HuH-7 (cell line): ENCODE results near the gene RPS6KA6.

Source experiments
- DNase-seq: peaks from one replicate; pipeline ENCODE4 v3.0.0; 2011; ENCODE audit warnings: low spot score

The RPS6KA6 gene

DNA sequence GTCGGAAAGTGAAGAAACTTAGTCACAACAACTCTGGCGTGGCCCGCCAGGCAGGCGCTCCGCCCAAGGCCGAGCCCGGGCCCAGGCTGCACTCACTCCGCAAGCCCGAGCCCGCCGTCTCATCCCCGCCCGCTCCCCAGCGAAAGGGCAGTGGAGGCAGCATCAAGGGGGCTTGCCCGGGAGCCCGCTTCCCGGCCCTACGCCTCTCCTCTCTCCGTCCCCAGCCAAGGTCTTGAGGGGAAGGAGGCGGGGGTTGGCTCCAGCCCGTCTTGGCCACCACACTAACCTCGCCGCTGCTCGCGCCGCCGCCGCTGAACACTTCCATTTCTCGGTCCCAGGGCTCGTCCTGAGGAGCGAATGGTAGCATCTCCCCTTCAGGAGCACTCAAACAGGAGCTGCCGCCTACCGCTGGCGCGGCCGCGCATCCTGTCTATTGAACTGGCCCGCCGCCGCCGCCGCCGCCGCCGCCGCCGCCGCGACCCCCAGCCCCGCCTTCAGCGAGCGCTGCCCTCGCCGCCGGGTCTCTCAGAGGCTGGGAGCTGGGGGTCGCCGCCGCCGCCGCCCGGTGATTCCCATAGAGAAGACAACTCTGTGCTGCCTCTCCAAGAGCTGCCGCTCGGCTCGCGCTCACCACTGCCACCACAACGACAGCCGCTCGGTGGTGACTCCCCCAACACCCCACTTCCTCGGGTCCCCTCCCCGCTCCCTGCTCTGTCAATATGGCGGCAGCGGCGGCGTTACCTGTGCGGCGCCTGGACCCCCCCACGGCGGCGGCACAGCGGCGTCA, at the start of gene RPS6KA6:
TSS of gene RPS6KA6 (minus strand) at position 667 of the 787 bp plus-strand sequence. CDS start at position 367, 300 bp downstream.
- no peak for DNase-seq

- DNase-seq = no peak
Observed at GRCh38 chrX:84224741-84225140, 36.7 kb upstream of the RPS6KA6 start.

GRCh38 chrX:84223261-84223660, 35.3 kb upstream of the RPS6KA6 start:
- no peak for DNase-seq

DNA sequence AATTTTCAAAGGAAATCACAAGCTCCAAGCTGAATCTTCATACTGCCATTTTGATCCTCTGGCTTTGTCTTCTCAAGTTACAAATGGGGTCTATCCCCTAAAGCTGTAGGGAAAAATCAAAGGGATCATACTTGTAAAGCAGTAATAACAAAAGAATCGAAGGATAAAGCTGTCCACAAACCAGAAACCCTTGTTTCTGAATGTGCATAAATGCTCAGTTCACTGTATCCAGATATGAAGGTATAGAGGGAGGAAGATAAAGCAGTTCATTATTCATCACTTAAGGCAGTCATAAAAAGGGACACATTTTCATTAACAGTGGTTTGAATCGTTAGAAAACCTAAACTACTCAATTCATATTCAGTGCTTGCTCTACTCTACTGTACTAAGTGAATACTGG, 33.2 kb upstream of the RPS6KA6 start:
- no peak for DNase-seq

GRCh38 chrX:84219551-84219950, 31.6 kb upstream of the RPS6KA6 start:
- DNase-seq = no peak

DNA sequence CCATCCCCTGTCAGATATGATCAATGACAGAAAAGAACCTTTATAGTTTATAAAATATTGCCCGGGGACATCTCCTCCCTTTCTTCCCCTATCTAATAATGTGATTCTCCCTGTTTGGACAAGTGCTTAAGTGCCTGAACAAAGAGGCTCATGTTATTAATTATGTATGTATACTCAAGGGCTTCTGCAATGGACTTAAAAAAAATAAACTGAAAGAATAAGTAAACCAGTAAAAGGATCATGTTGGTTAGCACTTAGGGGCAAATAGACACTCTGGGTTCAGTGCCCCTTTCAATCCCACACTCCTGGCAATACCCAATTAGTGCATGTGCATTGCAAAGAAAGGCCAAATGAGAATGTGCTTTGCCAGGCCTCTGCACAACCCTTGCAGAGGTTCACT, 30.7 kb upstream of the RPS6KA6 start:
- no peak for DNase-seq

DNA sequence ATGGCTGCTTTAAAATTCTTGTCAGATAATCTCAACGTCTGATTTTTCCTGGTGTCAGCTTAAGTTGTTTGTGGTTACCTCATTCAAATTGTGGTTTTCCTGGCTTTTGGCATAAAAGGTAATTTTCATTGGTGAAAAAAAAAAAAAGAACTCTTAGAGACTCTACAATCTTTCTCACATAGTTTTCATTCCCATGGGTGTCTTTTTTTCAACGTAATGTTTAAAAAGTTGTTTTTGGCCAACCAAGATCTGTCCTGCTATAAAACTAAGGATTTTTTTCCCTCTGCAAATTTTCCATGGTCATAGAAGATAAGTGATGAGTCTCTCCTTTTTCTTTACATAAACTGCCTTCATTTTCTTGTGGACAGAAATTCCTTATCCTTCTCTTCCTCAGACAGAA, 28.9 kb upstream of the RPS6KA6 start:
- no peak for DNase-seq

DNA sequence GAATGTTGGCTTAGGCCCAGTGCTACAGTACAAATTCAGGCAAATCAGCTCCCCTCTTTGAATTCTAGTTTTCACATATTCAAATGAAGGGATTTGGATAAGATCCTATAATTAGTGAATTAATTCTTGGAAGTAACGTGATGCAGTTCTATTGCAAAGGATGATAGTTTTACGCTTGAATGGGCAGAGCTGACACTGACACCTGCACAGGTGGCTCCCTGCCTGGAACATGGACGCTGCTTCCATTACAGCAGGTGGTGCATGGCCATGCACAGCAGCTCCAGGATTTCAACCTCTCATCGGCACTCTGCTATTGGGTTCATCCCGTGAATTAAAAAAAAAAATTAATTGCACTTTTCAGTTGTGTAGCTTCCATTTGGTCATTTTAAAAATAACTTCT, 28.4 kb upstream of the RPS6KA6 start:
- no peak for DNase-seq

DNA sequence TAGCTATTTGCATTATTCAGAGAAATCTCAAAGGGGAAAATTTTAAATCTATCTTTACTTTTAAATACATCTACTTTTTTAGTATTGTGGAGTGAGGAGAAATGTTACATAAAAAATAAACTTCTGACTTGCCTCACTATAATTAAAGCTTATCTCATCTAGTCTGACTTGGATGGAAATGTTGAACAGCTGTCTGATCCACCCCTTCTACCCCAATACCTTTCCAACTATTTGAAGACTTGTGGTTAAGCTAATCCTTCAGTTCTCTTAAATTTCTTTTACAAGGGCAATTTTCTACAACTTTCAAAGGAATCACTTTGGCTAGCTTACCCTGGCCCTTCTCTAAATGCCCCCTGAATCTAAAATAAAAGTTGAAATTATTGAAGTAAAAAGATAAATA, 17.3 kb upstream of the RPS6KA6 start:
- no peak for DNase-seq

DNA sequence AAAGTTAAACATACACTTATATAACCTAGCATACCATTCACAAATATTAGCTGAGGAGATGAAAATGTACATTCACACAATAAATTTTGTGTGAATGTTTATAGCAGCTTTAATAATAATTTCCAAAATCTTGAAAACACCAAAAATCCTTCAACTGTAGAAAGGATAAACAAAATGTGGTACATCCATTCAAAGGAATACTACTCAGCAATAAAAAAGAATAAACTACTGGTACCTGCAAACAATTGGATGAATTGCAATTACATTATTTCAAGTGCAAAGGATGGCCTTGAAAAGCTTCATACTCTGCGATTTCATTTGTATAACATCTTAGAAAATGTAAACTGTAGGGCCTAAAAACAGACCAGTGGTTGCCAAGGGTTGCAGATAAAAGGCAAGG, 11.7 kb upstream of the RPS6KA6 start:
- no peak for DNase-seq

- no peak for DNase-seq
Observed at GRCh38 chrX:84197550-84197949, 9.6 kb upstream of the RPS6KA6 start.

GRCh38 chrX:84192006-84192405, 4.0 kb upstream of the RPS6KA6 start:
- DNase-seq = no peak

DNA sequence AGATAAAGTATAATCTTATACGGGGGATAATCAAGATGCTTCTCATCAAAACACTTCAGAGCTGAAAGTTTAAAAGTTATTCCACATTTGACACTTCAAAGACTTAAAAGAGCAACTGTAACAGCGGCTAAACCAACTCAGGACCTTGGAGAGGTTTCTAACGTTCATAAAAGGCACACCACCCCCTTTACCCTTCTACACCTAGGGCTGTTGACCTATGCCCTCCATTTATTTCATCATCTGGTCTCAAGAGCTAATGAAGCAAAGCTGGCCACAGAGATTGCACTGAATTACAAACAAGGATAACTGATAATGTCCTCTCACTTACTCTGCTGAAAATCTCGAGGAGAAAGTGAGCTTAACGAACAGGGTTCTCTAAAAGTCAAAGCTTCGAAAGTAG, 1.1 kb upstream of the RPS6KA6 start:
- DNase-seq = no peak

- DNase-seq = no peak
Observed at GRCh38 chrX:84188320-84188834, 378 bp upstream of the RPS6KA6 start.

GRCh38 chrX:84186603-84187532, 1.1 kb downstream of the RPS6KA6 start:
- no peak for DNase-seq

GRCh38 chrX:84182516-84182915, 5.5 kb downstream of the RPS6KA6 start:
- DNase-seq = no peak

- DNase-seq = no peak
Observed at GRCh38 chrX:84175958-84176357, 12.0 kb downstream of the RPS6KA6 start.

GRCh38 chrX:84175274-84175673, 12.7 kb downstream of the RPS6KA6 start:
- no peak for DNase-seq

DNA sequence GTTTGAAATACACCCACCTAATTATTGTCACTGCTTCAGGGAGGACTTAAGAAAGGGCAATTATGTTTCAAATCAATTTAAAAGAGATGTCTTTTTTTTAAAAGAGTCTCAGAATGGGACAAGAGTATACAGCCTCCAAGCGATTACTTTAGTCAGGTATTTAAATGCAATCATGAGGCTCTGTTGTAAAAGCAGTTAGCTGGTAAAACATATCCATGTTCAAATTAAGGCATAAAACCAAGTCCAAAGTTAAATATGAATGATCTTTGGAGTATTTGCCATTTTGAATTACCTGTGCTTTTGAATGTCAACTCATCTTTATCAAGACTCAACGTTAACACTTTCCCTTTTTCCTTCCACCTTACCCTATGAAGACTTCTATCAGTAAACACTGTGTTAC, 13.7 kb downstream of the RPS6KA6 start:
- DNase-seq = no peak

GRCh38 chrX:84170931-84171330, 17.1 kb downstream of the RPS6KA6 start:
- DNase-seq = no peak

GRCh38 chrX:84168574-84168973, 19.4 kb downstream of the RPS6KA6 start:
- DNase-seq = no peak

- DNase-seq = no peak
Observed at GRCh38 chrX:84168095-84168494, 19.9 kb downstream of the RPS6KA6 start.

DNA sequence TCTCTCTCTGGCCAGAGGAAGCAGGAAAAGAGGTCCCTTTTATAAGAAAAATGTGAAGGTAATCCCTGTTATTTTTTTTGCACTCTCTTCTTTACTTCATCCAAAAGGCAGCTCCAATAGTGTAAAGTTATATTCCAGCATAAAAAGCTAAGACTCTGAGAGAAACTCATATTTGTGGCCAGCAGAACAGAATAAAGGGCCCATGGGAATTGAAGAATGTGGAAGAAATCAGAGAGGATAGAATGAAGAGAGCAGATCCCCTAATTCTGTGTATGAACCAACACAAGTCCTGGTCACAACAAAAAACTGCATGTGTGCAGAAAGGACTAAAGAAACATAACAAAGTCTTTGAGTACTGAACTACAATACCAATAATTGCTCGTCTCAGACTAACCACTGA, 22.3 kb downstream of the RPS6KA6 start:
- DNase-seq = no peak
